Neuronal stem cell (in vitro differentiated cells): ENCODE measurements around the gene PLEKHA5.

Experiments used
- DNase-seq: peaks from one replicate; pipeline ENCODE4 v3.0.0-alpha.2; 2013; ENCODE audit warnings: low spot score
- H2AFZ ChIP-seq: one replicate; pipeline ENCODE4 v1.6.1; 2013; ENCODE audit warnings: mild to moderate bottlenecking, low read length, inconsistent platforms
- H2AK5ac ChIP-seq: 2 replicates; pipeline ENCODE4 v1.6.1; 2013; ENCODE audit warnings: low read depth, mild to moderate bottlenecking, inconsistent platforms, low read length, moderate library complexity, mixed read lengths
- H2BK120ac ChIP-seq: 2 replicates; pipeline ENCODE4 v1.6.1; 2013; ENCODE audit warnings: low read depth, mild to moderate bottlenecking, inconsistent platforms, low read length, moderate library complexity, mixed read lengths
- H2BK12ac ChIP-seq: one replicate; pipeline ENCODE4 v1.6.1; 2013; ENCODE audit warnings: low read length, inconsistent platforms
- H2BK15ac ChIP-seq: 2 replicates; pipeline ENCODE4 v1.6.1; 2013; ENCODE audit warnings: mild to moderate bottlenecking, low read length, inconsistent platforms, mixed read lengths
- H2BK5ac ChIP-seq: one replicate; pipeline ENCODE4 v1.6.1; 2013; ENCODE audit warnings: inconsistent platforms, mild to moderate bottlenecking, low read length, moderate library complexity
- H3K14ac ChIP-seq: one replicate; pipeline ENCODE4 v1.6.1; 2013; ENCODE audit warnings: low read length, inconsistent platforms
- H3K18ac ChIP-seq: 2 replicates; pipeline ENCODE4 v1.6.1; 2013; ENCODE audit warnings: low read length, inconsistent platforms
- H3K23ac ChIP-seq: 2 replicates; pipeline ENCODE4 v1.6.1; 2013; ENCODE audit warnings: low read depth, mild to moderate bottlenecking, mixed read lengths, low read length, inconsistent platforms; ENCODE audit not compliant: poor library complexity
- H3K27ac ChIP-seq: replicated peaks from 3 replicates; pipeline ENCODE4 v1.5.1; 2013; ENCODE audit warnings: low read length, inconsistent platforms
- H3K27me3 ChIP-seq, 3 experiments: 2 replicates each; pipeline ENCODE4 v1.6.1; 2013; ENCODE audit warnings: low read length in 3 of 3, mild to moderate bottlenecking in 2 of 3, inconsistent platforms in 1 of 3, low read depth in 1 of 3, mixed read lengths in 1 of 3, moderate library complexity in 1 of 3; ENCODE audit not compliant: control insufficient read depth in 3 of 3, insufficient read depth in 3 of 3
- H3K36me3 ChIP-seq, 2 donors: replicated peaks in 1 of 2; 2 replicates each; pipeline ENCODE4 v1.6.1; 2013; ENCODE audit warnings: low read length in 2 of 2; ENCODE audit not compliant: control insufficient read depth in 2 of 2, insufficient read depth in 2 of 2
- H3K4ac ChIP-seq: 2 replicates; pipeline ENCODE4 v1.6.1; 2013; ENCODE audit warnings: inconsistent platforms, mild to moderate bottlenecking, low read length, moderate library complexity
- H3K4me1 ChIP-seq, 2 donors: 1 replicate in 1 of 2; 2 replicates in 1 of 2; pipeline ENCODE4 v1.6.1; 2013; ENCODE audit warnings: low read length in 2 of 2, low read depth in 1 of 2; ENCODE audit not compliant: control insufficient read depth in 2 of 2, insufficient read depth in 1 of 2
- H3K4me2 ChIP-seq: one replicate; pipeline ENCODE4 v1.6.1; 2013; ENCODE audit warnings: mild to moderate bottlenecking, low read length, inconsistent platforms; ENCODE audit not compliant: insufficient read depth, poor library complexity, severe bottlenecking
- H3K4me3 ChIP-seq, 2 donors: 2 replicates each; pipeline ENCODE4 v1.5.1; 2013; ENCODE audit warnings: low read length in 2 of 2, mild to moderate bottlenecking in 2 of 2, inconsistent platforms in 1 of 2, moderate library complexity in 1 of 2
- H3K79me1 ChIP-seq: one replicate; pipeline ENCODE4 v1.6.1; 2013; ENCODE audit warnings: low read depth, mild to moderate bottlenecking, inconsistent platforms, low read length, moderate library complexity
- H3K9ac ChIP-seq: one replicate; pipeline ENCODE4 v1.6.1; 2013; ENCODE audit warnings: mild to moderate bottlenecking, low read depth, low read length, inconsistent platforms; ENCODE audit not compliant: poor library complexity
- H3K9me3 ChIP-seq, 2 donors: replicated peaks in 1 of 2; 2 replicates each; pipeline versions ENCODE3 to v1.6.1; 2013; ENCODE audit warnings: low read length in 2 of 2, mild to moderate bottlenecking in 2 of 2, inconsistent platforms in 1 of 2, low read depth in 1 of 2, mixed read lengths in 1 of 2, moderate library complexity in 1 of 2; ENCODE audit not compliant: control insufficient read depth in 2 of 2, insufficient read depth in 1 of 2
- H4K8ac ChIP-seq: one replicate; pipeline ENCODE4 v1.6.1; 2013; ENCODE audit warnings: low read depth, mild to moderate bottlenecking, inconsistent platforms, low read length, moderate library complexity
- H4K91ac ChIP-seq: one replicate; pipeline ENCODE4 v1.6.1; 2013; ENCODE audit warnings: low read length, low read depth, mild to moderate bottlenecking, inconsistent platforms; ENCODE audit not compliant: poor library complexity
- WGBS, 2 donors: extraction: QIAGEN DNeasy Blood & Tissue Kit; methylation state at CpG; one replicate each; pipeline ENCODE4 v1.1.7; 2013; ENCODE audit warnings: missing lambda C conversion rate in 2 of 2, mixed read lengths in 1 of 2; ENCODE audit not compliant: insufficient read length in 2 of 2, insufficient replicate concordance in 1 of 2; ENCODE audit errors: extremely low coverage in 2 of 2; 5-methylcytosine and 5-hydroxymethylcytosine counted together

PLEKHA5 gene

DNA sequence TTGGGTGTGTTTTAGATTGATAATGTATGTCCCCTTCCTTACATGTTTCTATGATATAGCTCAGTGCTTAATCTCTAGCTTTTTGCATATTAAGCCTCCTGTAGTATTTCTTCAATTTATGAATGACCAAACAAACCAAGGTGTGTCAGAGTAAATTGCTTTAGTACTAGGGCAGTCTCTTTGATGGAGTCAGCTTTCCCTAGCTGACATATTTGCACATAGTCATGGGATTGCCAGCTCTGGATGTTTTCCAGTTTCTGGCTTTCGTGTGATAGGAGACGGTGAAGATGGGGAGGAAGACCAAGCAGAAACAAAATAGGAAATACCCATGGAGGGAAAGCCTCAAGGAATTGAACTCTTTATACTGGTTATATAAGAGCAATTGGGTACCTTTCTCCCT, 148.9 kb downstream of the PLEKHA5 start:
- peaks cover 2 to 67% of the 10 kb centered on the region in 2 donors for H3K36me3 ChIP-seq
- H3K9ac ChIP-seq: no peak overlapping the region
- no peak overlapping the region for H2BK5ac ChIP-seq
- no peak overlapping the region for H3K27ac ChIP-seq
- H2AK5ac ChIP-seq: no peak overlapping the region
- H3K14ac ChIP-seq: no peak overlapping the region
- no peak overlapping the region for H3K4ac ChIP-seq
- no peak overlapping the region for H4K91ac ChIP-seq
- no CpG with 5 or more reads among the region's 2 CpGs for WGBS, 2 donors
- no peak overlapping the region for H3K4me2 ChIP-seq
- no peak overlapping the region for H3K4me3 ChIP-seq
- no peak overlapping the region for H2BK12ac ChIP-seq
- H2BK15ac ChIP-seq: no peak overlapping the region
- H3K9me3 ChIP-seq: no peaks in the 10 kb centered on the region
- no peak overlapping the region for H3K18ac ChIP-seq
- no peak overlapping the region for H2AFZ ChIP-seq
- no peak overlapping the region for H2BK120ac ChIP-seq
- H3K27me3 ChIP-seq: no peaks in the 10 kb centered on the region
- no peak overlapping the region for H3K23ac ChIP-seq
- no peaks in the 10 kb centered on the region for H3K79me1 ChIP-seq
- no peak overlapping the region for H4K8ac ChIP-seq
- DNase-seq: no peak
- H3K4me1 ChIP-seq: peaks cover 0 to 2% of the 10 kb centered on the region in 2 donors

DNA sequence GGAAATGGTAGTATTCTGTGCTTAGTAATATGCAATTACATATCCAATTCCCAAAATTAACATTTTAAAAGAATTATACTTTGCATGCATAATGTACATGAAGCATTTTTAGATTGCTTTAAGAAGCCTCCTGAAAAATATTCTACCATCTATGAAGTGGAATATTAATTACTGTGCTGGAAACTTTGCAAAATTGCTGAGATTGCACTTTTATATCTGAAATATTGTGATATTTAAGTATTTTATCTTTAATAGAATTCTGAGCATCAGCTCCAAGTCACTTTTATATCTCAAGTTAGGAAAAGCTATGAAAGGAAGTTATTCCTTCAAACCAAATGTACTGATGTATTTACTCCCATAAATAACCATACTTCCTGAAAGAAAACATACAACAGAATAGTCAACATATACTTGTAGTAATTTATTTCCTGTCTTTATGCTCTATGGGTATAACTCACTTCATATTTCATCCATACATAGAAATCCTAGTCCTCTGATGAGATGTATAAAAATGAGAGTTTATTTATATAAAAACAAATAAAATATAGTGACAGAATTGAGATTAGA, 152.7 kb downstream of the PLEKHA5 start:
- Histone ChIP-seq H2BK15ac (no peak overlapping the region), H4K91ac (no peak overlapping the region), H3K9ac (no peak overlapping the region), H2BK120ac (no peak overlapping the region), H3K36me3 (peaks cover 5 to 66% of the 10 kb centered on the region in 2 donors), H3K79me1 (no peaks in the 10 kb centered on the region), H3K4ac (no peak overlapping the region), H2BK12ac (no peak overlapping the region), H3K18ac (no peak overlapping the region), H3K4me1 (peaks cover 0 to 2% of the 10 kb centered on the region in 2 donors), H3K9me3 (no peaks in the 10 kb centered on the region), H4K8ac (no peak overlapping the region), H3K4me3 (no peak overlapping the region), H2AFZ (no peak overlapping the region), H3K4me2 (no peak overlapping the region), H2AK5ac (no peak overlapping the region), H2BK5ac (no peak overlapping the region), H3K27ac (no peak overlapping the region), H3K14ac (no peak overlapping the region), H3K27me3 (no peaks in the 10 kb centered on the region), H3K23ac (no peak overlapping the region)
- DNase-seq: no peak

DNA sequence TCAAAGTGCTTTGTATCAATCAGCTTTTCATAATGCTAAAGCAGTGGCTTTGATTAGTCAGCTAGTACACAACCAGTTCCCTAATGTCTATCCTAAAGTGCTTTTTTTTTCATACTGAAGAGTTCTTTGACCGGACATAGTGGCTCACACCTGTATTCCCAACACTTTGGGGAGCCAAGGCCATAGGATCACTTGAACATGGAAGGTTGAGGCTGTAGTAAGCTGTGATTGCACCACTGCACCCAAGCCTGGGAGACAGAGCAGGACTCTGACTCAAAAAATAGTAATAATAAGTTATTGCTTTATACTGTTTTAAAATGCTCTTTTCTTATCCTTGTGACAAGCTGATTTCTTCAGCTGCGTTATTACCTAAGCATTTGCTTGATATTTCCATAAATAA, 155.1 kb downstream of the PLEKHA5 start:
- no peak overlapping the region for H2BK15ac ChIP-seq
- no peak overlapping the region for H3K18ac ChIP-seq
- H2AK5ac ChIP-seq: no peak overlapping the region
- no CpG with 5 or more reads among the region's 2 CpGs for WGBS, 2 donors
- no peaks in the 10 kb centered on the region for H3K27me3 ChIP-seq
- H2AFZ ChIP-seq: no peak overlapping the region
- H2BK12ac ChIP-seq: no peak overlapping the region
- H3K4me2 ChIP-seq: no peak overlapping the region
- no peak overlapping the region for H3K9ac ChIP-seq
- no peak overlapping the region for H2BK5ac ChIP-seq
- no peak overlapping the region for H3K4me3 ChIP-seq
- peaks cover 6 to 63% of the 10 kb centered on the region in 2 donors for H3K36me3 ChIP-seq
- DNase-seq: no peak
- H3K4me1 ChIP-seq: no peaks in the 10 kb centered on the region
- no peak overlapping the region for H3K23ac ChIP-seq
- no peak overlapping the region for H4K8ac ChIP-seq
- H3K9me3 ChIP-seq: no peaks in the 10 kb centered on the region
- H3K27ac ChIP-seq: no peak overlapping the region
- no peaks in the 10 kb centered on the region for H3K79me1 ChIP-seq
- H3K4ac ChIP-seq: no peak overlapping the region
- no peak overlapping the region for H4K91ac ChIP-seq
- no peak overlapping the region for H3K14ac ChIP-seq
- no peak overlapping the region for H2BK120ac ChIP-seq

DNA sequence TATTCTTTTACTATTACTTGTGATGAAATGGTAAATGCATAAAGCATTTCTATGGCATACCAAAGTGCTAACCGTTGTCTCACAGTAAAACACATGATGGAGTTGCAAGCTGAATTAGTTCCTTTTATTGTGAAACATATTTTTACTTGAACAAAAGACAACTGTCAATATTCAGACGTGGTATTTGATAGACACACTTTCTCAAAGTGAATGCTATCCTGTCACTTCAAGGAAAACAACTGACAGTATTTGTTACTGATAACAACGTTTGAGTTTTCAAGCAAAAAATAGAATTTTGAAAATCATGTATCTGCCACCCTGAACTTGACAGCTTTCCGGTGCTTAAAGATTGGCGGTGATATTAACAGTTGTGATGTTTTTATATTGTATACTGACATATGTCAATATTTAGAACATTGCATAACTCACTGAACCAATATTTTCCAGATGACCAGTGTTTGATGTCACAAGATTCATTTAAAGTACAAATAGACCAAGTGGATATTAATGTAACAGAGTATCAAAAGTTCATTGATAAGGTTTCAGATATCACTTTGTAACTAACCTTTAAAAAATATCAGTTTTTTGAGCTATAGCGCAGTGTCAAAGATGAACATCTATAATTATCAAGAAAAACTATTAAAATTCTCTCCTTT, 156.4 kb downstream of the PLEKHA5 start:
- Histone ChIP-seq H2BK15ac (no peak overlapping the region), H2BK12ac (no peak overlapping the region)
- WGBS, 2 donors: no CpG with 5 or more reads among the region's 6 CpGs

More for the DNA sequence above, 156.4 kb downstream of the PLEKHA5 start:
- no peaks in the 10 kb centered on the region for H3K27me3 ChIP-seq
- no peak overlapping the region for H2AK5ac ChIP-seq
- no peaks in the 10 kb centered on the region for H3K4me1 ChIP-seq
- H3K36me3 ChIP-seq: peaks cover 6 to 61% of the 10 kb centered on the region in 2 donors
- H2BK120ac ChIP-seq: no peak overlapping the region
- no peak overlapping the region for H2AFZ ChIP-seq
- no peak overlapping the region for H2BK5ac ChIP-seq
- H3K9ac ChIP-seq: no peak overlapping the region
- H3K4ac ChIP-seq: no peak overlapping the region
- H3K9me3 ChIP-seq: no peaks in the 10 kb centered on the region
- H3K79me1 ChIP-seq: no peaks in the 10 kb centered on the region
- no peak overlapping the region for H3K14ac ChIP-seq
- H4K91ac ChIP-seq: no peak overlapping the region
- DNase-seq: no peak
- H4K8ac ChIP-seq: no peak overlapping the region
- H3K27ac ChIP-seq: no peak overlapping the region
- no peak overlapping the region for H3K4me3 ChIP-seq
- no peak overlapping the region for H3K18ac ChIP-seq
- H3K4me2 ChIP-seq: no peak overlapping the region
- H3K23ac ChIP-seq: no peak overlapping the region
